Activated CD4-positive, alpha-beta T cell treated with anti-CD3 and anti-CD28 coated beads, Interleukin-2, amount 50 U/mL, for 16 hours (primary cell): ENCODE measurements around the gene LPO.

ENCODE experiments used
- DNase-seq: peaks from one replicate; pipeline ENCODE4 v3.0.0-alpha.2; 2020

LPO gene

DNA sequence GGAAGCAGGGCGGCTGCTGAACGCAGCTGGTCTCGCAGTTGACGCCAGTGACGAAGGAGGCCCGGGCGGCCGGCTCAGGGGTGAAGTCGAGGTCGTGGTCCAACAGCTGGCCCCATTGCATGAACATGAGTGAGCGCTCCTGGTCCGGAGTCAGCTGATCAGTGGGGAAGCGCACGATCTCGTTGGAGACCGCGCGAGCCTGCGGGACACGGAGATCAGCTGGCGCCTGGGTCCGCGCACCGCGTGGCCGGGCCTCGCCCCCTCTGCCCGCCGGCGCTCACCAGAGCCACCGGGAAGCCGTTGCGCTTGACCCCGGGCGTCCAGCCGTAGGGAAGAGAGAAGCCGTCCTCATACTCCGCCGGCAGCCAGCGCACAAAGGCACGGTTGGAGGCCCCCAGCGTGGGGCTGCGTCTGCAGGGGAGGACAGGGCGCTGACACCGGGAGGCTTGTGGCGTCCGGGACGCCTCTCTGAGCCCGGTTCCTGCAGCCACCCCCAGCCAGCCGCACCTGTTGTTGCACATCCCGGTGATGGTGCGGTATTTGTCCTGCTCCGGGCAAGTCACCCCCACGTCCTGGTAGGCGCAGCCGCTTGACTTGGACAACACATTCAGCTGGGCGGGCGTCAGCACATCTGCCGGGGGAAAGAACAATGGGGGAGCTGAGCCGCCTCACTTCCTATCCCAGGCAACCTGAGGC, 40.8 kb downstream of the LPO start:
- no peak for DNase-seq

DNA sequence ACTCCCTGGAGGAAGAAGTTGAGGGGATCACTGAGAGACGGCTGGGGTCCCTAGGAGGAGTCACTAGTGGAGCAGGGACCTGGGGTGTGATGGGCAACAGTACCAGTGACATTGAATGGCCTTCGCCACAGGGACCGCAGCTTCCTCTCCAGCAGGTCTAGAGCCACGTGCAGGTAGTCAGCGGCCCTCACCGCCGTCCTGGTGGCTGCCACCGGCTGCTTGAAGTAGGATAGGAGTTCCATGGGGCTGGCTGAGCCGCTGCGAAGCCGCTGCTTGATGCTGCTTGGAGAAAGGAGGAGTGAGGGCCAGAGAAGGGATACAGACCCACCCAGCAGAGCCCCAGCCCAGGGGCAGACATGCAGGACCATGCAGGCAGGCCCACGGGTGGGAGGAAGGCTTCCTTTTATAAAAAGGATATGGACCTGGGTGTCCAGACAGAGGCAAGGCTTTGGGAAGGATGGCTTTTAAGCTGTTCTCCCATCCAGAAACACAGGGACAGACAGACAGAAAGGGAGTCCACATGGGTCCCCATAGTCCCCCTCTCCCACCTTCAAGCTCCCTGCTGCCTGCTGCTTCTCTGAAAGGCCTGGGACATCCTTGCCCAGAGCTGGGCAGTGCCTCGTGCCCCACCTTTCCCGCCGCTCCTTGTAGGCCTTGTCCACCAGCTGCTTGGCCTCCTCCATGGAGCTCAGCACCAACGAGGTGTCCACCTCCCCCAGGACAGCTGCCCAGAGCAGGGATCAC, 41.5 kb downstream of the LPO start:
- DNase-seq: no peak

DNA sequence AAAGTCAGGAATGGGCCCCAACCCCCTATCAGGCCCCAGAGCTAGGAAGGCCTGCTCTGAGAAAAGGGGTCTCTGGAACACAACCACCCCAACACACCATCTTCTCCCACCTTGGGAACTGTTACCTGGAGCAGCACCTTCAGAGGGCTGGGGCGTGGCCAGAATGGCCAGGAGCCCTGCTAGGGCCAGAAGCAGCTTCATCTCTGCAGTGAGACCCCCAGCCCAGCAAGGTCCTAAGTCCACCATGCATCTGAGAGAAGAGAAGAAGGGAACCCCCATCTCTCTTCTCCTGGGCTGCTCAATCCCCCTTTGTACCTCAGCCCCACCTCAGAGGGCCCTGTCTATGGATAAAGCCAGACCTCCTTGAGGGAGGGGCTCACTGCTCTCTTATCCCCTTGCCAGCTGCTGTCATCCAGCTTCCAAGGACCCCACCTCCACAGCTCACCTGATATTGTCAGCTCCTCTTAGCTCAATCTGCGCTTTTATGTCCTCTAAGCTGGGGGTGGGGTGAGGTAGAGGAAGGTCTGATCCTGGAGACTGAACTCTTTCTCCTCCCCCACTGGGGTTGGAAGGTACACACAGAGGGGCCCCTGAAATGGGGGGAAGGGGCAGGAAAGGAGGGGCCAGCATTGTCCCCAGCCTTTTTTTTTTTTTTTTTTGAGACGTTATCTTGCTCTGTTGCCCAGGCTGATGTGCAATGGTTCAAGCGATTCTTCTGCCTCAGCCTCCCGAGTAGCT, 42.3 kb downstream of the LPO start, which contains the start of gene MPO:
MPO (minus strand) TSS at position 456 of the 738 bp plus-strand sequence; CDS start at position 279, 177 bp downstream.
- no peak for DNase-seq

DNA sequence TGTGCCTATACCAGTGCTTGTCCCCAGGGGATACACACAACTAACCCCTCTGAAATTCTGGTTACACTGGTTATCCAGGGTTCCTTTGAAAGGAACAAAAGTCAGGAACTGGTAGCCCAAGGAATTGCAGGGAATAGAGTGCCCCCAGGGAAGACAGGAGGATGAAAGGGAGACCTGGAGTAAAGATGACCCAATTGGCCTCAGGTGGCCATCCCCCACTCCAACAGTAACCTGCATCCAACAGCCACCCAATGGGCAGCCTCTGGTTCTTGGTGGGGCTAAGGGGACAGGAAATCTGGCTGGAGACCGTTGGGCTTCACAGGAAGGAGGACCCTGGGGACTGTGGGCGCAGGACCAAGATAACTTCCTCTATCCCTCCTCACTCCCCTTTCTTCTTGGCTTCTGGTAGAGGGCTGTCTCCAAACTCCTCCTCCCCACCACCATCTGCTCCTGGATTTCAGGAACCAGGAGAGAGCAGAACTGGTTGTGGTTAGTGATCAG, 43.2 kb downstream of the LPO start:
- DNase-seq: no peak

DNA sequence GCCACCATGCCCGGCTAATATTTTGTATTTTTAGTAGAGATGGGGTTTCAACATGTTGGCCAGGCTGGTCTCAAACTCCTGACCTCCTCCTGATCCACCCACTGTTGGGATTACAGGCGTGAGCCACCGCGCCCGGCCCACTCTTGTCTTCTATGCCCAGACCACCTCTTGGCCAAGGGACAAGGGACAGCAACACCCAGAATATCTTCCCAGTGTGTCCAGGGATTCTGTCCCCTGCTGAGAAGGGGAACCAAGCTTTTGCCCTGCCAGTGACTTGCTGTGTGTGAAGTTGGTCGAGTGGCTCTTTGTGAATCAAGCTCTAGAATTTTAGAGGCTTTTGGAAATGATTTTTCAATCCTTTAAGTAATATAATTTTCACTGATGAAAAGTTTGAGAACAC, 44.1 kb downstream of the LPO start:
- no peak for DNase-seq

GRCh38 chr17:58283674-58284612, 45.6 kb downstream of the LPO start:
- DNase-seq: no peak

DNA sequence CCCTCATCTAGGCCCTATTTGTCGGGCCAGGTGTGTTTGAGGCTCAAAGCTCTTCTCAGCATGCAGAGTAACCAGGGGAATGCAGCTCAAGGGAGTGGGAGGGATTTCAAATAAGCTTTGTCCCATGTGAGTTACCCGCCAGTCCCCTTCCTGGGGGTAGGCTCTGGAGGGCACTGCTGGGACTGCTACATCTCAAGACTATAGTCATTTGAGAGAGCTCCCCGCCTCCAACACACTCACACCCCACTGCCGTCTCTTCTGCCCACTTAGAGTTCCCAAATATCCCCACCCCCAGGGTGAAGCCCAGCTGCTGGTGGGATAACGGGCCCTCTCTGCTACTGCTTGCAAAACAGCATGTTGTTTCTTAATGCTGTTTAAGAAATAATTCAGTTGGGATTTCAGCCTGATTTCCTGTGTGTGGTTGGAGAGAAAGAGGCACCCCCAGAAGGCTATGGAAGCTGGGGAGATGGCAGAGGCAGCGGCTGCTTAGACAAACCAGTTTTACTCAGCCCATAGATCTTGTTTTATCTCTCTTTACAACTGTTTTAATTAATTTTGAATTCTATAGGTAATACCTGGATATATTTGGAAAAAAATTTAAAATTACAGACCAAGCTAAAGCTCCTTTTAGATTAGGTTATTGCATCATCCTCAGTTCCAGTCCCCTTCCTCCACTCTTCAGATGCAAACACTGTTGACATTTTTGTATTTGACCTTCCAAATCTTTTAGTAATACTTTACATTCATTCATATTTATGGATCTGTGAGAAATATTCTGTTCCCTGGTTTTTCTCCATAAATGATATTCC, 46.4 kb downstream of the LPO start:
- DNase-seq: no peak

DNA sequence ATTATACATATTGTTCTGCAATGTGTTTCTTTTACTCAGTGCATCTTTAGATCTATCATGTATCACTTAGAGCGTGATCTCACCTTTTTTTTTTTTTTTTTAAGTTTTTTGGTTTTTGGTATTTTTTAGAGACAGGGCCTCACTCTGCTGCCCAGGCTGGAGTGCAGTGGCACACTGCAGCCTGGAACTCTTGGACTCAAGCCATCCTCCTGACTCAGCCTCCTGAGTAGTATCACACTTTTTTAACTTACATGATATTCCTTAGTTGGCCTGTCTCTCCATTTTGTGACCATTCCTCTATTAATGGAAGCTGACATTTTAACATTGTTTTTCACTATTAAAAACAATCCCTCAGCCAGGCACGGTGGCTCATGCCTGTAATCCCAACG, 47.0 kb downstream of the LPO start:
- no peak for DNase-seq

DNA sequence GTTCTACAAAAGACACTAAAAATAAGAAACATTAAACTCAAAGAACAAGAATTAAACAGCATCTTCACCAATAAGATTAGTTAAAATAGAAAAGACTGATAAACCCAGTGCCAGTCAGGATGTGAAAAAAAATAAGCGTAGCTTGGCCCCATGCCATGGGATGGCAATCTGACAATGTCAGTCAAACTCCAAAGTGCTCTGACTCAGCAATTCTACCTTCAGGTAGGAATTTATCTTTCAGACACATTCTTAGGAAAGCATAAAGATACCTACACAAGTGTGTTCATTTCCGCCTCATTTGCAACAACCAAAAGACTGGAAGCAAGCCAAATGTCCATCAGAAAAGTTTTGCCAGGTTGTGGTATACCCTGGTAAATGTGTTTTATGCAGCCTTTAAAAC, 51.5 kb downstream of the LPO start:
- no peak for DNase-seq

DNA sequence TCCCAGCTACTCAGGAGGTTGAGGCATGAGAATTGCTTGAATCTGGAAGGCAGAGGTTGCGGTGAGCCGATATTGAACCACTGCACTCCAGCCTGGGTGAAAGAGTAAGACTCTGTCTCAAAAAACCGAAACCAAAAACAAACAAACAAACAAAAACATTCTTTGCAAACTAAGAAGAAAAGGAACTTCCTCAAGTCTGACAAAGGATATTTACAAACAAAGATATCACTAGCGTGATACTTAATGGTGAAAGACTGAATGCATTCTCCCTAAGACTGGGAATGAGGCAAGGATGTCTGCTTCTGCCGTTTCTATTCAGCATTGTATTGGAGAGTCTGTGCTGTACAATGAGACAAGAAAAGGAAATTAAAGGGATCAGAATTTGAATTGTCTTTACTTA, 52.9 kb downstream of the LPO start:
- no peak for DNase-seq

DNA sequence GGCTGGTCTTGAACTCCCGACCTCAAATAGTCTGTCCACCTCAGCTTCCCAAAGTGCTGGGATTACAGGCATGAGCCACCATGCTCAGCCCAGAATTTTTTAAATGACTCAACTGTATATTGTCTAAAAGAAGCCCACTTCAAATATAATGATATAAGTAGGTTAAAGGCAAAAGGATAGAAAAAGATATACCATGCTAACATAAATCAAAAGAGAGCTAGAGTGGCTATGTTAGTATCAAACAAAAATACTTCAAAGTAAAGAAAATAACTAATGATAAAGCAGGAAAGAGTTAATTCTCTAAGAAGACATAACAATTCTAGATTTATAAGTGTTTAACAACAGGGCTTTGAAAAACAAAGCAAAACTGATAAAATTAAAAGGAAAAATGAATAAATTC, 55.6 kb downstream of the LPO start:
- DNase-seq: no peak

DNA sequence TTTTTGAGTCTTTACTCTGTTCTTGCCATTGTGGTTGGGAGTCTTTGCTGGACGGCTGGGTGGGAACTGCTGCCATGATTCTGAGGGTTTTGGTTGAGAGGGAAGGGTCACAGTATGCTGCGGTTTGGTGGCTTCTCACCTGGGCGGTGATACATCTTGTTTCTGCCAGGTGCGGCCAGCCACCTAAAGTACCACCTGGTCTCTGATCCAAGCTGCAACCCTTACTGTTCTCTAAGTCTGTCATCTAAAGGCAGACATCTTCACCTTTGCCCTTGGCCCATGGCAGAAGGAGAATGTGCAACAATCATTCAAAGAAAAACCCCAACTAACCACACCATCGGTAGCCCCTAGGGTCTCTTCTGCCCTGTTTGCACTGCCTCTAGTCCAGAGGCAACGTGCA, 62.0 kb downstream of the LPO start:
- DNase-seq: no peak

DNA sequence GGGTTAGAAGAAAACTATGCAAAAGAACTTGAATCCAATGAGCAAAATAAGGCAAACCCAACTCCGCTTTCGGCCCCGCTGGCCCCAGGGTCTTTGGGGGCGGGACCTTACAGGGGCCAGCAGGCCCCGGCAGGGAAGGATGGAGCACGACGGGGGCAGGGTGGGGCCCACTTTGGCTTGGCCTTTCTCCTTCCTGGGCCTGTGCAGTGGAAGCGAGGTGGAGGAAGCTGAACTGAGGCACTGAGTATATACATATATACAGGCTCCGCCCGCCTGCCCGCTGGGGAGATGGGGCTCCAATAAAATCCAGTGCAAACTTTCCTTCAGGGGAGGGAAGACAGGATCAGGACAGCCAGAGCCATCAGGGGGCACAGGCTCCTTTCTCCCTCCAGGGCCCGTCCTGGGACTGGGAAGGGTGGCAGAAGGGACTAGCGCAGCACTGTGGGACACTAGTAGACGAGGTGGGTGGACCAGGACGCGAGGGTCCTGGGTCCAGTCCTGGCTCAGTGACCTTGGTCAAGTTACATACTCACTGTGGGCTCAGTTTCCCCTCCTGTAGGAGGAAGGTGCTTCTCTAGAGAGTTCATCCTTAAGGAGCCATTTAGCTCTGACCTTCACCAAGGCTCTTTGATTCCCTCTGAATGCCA, 63.2 kb downstream of the LPO start:
- no peak for DNase-seq

GRCh38 chr17:58302171-58302918, 64.0 kb downstream of the LPO start:
- no peak for DNase-seq

- no peak for DNase-seq
Observed at GRCh38 chr17:58302919-58303585, 64.7 kb downstream of the LPO start.

DNA sequence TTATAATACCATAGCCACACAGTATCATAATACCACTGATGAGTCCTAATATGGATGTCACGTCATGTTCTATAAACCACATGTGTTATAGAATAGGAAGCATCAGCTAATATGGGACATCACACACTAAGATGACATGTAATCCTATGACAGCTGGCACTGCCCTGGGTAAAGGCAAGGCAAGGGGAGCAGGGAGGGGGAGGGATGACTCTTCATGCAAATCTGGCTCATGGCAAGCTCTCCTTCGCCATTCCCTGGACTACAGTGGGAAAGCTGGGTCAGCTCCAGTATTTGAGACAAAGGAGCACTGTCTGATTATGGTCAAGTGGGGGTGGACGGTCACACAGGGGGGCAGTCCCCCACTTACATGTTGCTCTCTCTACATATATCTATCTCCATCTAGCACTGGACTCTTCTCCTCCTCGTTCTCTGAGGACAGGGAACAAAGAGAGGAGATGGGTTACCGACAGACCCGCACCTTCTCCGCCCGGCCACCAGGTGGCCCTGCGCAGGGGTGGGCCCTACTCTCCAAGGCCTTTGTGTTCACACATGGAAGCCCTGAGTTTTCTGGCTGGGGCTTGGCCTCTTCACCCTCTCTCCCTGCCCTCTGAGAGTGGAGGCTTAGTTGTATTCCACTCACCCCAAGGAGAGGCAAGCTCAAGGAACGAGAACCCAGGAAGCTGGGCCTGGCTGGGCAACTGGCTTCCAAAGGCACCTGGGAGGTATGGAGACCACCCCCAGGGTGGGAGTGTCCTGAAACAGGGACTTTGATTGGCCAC, 65.8 kb downstream of the LPO start:
- peak; percentile 72 for DNase-seq

GRCh38 chr17:58304750-58305486, 66.5 kb downstream of the LPO start:
- DNase-seq: no peak

DNA sequence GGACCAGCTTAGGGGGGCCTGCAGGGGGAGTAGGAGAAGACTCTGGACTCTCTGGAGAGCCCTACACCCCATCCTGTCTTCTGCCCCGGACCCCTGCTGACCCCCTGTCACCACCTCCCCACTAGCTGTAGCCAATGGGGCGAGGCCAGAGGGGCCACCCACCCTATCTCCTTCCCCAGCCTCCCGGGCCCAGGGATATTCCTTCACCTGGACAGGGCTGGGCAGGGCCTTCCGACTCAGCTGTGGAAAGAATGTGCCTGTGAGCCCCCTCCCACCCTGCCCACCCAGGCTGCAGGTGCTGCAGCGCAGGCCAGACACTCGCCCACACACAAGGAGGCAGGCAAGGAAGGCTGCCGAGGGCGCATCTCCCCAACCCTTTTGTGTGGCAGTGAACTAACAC, 67.2 kb downstream of the LPO start:
- DNase-seq: no peak
